ACC112 (cell line): ENCODE data around the gene LRRC31.

ENCODE experiments used
- H2AFZ ChIP-seq: fragments of 200-600 bp; sonication (generic); one replicate; pipeline ENCODE4 v1.6.0; 2017; ENCODE audit warnings: antibody characterized with exemption, low read length; ENCODE audit not compliant: unreplicated experiment
- H3K27ac ChIP-seq: fragments of 200-600 bp; sonication (generic); 2 replicates; pipeline ENCODE4 v1.5.1; 2014; ENCODE audit warnings: low read depth, mild to moderate bottlenecking, antibody characterized with exemption, low read length, moderate library complexity
- H3K27me3 ChIP-seq: fragments of 200-600 bp; sonication (generic); 2 replicates; pipeline ENCODE4 v1.6.1; 2014; ENCODE audit warnings: mild to moderate bottlenecking, antibody characterized with exemption, low read length, moderate library complexity, mixed read lengths; ENCODE audit not compliant: insufficient read depth
- H3K36me3 ChIP-seq: fragments of 200-600 bp; sonication (generic); 2 replicates; pipeline ENCODE4 v1.6.1; 2016; ENCODE audit warnings: mild to moderate bottlenecking, antibody characterized with exemption, low read length, moderate library complexity, mixed read lengths; ENCODE audit not compliant: insufficient read depth
- H3K4me1 ChIP-seq: fragments of 200-600 bp; sonication (generic); one replicate; pipeline ENCODE4 v1.6.1; 2016; ENCODE audit warnings: low read length, mixed read lengths; ENCODE audit not compliant: insufficient read depth, unreplicated experiment, control insufficient read depth
- H3K4me3 ChIP-seq: fragments of 200-600 bp; sonication (generic); 2 replicates; pipeline ENCODE4 v1.5.1; 2014; ENCODE audit warnings: mild to moderate bottlenecking, low read depth, low read length
- H3K79me2 ChIP-seq: fragments of 200-600 bp; sonication (generic); one replicate; pipeline ENCODE4 v1.6.0; 2016; ENCODE audit warnings: low read length; ENCODE audit not compliant: control insufficient read depth, unreplicated experiment, insufficient read depth

The LRRC31 gene

GRCh38 chr3:169813757-169814517 lies 55.8 kb downstream of the LRRC31 start:
- peaks cover 11% of the 10 kb centered on the region for H3K79me2 ChIP-seq
- H2AFZ ChIP-seq: peak overlapping the region; percentile 70
- H3K27ac ChIP-seq: no peak overlapping the region
- peak overlapping the region; percentile 82 for H3K4me3 ChIP-seq
- H3K36me3 ChIP-seq: no peaks in the 10 kb centered on the region
- H3K27me3 ChIP-seq: no peaks in the 10 kb centered on the region
- H3K4me1 ChIP-seq: peaks cover 11% of the 10 kb centered on the region

GRCh38 chr3:169813278-169813677 lies 56.5 kb downstream of the LRRC31 start:
- Histone ChIP-seq H3K4me3 (peak overlapping the region; percentile 82), H3K4me1 (peaks cover 11% of the 10 kb centered on the region), H2AFZ (peak overlapping the region; percentile 70), H3K36me3 (no peaks in the 10 kb centered on the region), H3K79me2 (peaks cover 11% of the 10 kb centered on the region), H3K27me3 (no peaks in the 10 kb centered on the region), H3K27ac (peak overlapping the region; percentile 11; the same call in 1 of the 2 replicates)

GRCh38 chr3:169812332-169813235 lies 57.2 kb downstream of the LRRC31 start, which contains the start of the genes LRRC34 and LRRIQ4:
Gene LRRC34, minus strand, starts transcription at chr3:169812904. Its CDS starts 356 bp downstream, at chr3:169812548.
Gene LRRIQ4, plus strand, starts transcription at chr3:169812870. Its CDS starts 9,052 bp downstream, at chr3:169821922.
- Histone ChIP-seq H3K4me1 (peaks cover 11% of the 10 kb centered on the region), H3K36me3 (no peaks in the 10 kb centered on the region), H2AFZ (peak within 1 kb of the TSS; percentile 80), H3K27me3 (no peaks in the 10 kb centered on the region), H3K4me3 (peak within 1 kb of the TSS; percentile 82), H3K79me2 (peaks cover 11% of the 10 kb centered on the region), H3K27ac (peak within 1 kb of the TSS; percentile 76)

- no peaks in the 10 kb centered on the region for H3K27me3 ChIP-seq
- peak overlapping the region; percentile 82 for H3K4me3 ChIP-seq
- peak overlapping the region; percentile 80 for H2AFZ ChIP-seq
- no peaks in the 10 kb centered on the region for H3K36me3 ChIP-seq
- H3K4me1 ChIP-seq: peaks cover 11% of the 10 kb centered on the region
- H3K79me2 ChIP-seq: peaks cover 11% of the 10 kb centered on the region
- H3K27ac ChIP-seq: peak overlapping the region; percentile 76
Observed at GRCh38 chr3:169811631-169812331, 58.0 kb downstream of the LRRC31 start.

GRCh38 chr3:169809230-169809795 lies 60.4 kb downstream of the LRRC31 start:
- Histone ChIP-seq H2AFZ (no peak overlapping the region), H3K27me3 (no peaks in the 10 kb centered on the region), H3K36me3 (no peaks in the 10 kb centered on the region), H3K27ac (no peak overlapping the region), H3K79me2 (peaks cover 11% of the 10 kb centered on the region), H3K4me1 (peaks cover 11% of the 10 kb centered on the region), H3K4me3 (no peak overlapping the region)

DNA sequence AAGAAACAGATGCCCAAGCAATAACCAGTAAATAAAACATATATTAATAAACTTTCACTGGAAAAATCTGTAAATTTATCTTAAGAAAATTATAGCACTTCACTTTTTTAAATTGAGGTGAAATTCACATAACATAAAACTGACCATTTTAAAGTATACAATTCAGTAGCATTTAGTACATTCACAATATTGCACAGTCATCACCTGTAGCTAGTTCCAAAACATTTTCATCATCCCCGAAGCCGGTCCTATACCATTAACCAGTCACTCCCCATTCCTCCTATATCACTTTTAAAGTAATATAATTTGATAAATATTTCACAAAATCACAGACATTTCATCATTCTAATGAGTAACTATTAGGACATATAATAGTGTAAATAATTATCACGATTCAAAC lies 65.1 kb downstream of the LRRC31 start:
- Histone ChIP-seq H3K36me3 (0 out of 2 replicates have a peak, but pooled peaks cover 7% of the 10 kb centered on the region), H3K4me3 (no peak overlapping the region), H3K27me3 (no peaks in the 10 kb centered on the region), H2AFZ (no peak overlapping the region), H3K27ac (no peak overlapping the region), H3K4me1 (no peaks in the 10 kb centered on the region), H3K79me2 (no peaks in the 10 kb centered on the region)

DNA sequence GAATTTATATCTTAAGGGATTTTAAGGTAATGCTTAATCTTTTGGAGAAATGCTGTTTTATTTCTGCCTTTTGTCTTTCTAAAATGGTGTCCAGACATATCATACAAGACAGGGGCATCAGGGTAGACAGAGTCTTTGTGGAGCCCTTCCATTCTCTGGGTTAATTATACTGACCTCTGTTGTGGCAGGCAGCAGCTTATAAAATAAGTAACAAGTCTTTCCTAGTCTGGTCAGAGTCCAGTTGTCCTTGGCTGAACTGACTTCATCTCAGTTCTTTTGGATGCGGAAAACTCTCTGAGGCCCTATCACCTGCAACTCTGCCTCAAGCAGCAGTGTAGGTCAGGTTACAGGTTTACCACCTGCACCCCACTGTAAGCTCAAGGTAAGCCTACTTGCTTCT lies 77.4 kb downstream of the LRRC31 start:
- H3K4me3 ChIP-seq: no peak overlapping the region
- H3K27me3 ChIP-seq: no peaks in the 10 kb centered on the region
- H3K27ac ChIP-seq: no peak overlapping the region
- H3K36me3 ChIP-seq: peaks cover 32% of the 10 kb centered on the region
- no peak overlapping the region for H2AFZ ChIP-seq
- no peaks in the 10 kb centered on the region for H3K79me2 ChIP-seq
- H3K4me1 ChIP-seq: peaks cover 10% of the 10 kb centered on the region

DNA sequence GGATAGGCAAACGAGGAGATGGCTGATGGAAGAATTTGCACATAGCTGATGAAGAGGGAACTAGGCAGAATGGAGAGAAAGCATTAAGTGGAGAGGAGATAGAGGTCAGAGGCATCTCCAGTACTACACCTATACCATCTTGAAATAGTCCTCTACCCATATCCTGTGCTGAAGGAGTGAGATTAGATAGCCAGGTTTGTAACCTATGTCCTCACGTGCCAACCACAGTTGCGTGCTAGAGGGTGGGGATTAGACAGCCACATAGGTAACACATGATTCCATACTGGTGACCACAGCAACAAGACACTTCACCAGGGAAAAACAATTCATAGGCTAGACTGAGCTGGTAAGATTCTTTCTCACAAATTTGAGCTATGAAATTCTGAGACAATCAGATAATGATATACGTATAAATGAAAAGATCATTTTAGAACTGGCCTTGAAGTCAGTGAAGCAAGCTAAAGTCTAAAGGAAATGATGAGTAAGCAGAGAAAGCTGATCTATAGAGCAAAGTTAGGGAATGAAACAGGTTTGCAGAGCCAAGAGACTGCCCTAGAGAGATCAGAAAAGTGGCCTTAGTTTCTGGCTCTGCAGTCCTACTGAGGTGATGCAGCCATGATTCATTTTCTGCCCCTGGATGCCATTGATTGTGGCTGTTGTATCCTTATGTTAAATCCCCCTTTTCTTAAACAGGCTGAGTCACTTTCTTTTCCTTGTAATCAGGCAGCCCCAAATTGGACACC lies 78.9 kb downstream of the LRRC31 start:
- peaks cover 44% of the 10 kb centered on the region for H3K36me3 ChIP-seq
- peaks cover 10% of the 10 kb centered on the region for H3K4me1 ChIP-seq
- no peaks in the 10 kb centered on the region for H3K27me3 ChIP-seq

DNA sequence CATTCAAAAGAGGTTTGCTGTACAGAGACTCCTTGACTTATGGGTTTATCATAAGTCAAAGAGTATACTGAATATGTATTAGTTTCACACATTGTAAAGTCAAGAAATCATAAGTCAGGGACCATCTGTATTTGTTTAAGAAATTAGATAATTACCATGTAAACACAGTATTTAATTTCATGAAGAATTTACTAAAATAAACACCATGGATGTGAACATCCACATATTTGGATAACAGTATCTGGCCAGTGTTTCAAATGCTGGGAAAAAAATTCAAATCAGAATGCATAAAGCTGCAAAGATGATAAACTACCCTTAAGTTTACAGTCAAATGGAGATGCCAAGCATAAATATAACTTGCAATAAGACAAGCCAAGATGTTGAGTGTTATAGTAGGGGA lies 79.5 kb downstream of the LRRC31 start:
- no peak overlapping the region for H2AFZ ChIP-seq
- peaks cover 48% of the 10 kb centered on the region for H3K36me3 ChIP-seq
- H3K27ac ChIP-seq: no peak overlapping the region
- no peaks in the 10 kb centered on the region for H3K79me2 ChIP-seq
- peaks cover 10% of the 10 kb centered on the region for H3K4me1 ChIP-seq
- H3K27me3 ChIP-seq: no peaks in the 10 kb centered on the region
- no peak overlapping the region for H3K4me3 ChIP-seq

More for the DNA sequence above, 78.9 kb downstream of the LRRC31 start:
- no peaks in the 10 kb centered on the region for H3K79me2 ChIP-seq
- no peak overlapping the region for H3K4me3 ChIP-seq
- no peak overlapping the region for H2AFZ ChIP-seq
- H3K27ac ChIP-seq: peak overlapping the region; percentile 9
